Inflammatory macrophage treated with lipopolysaccharide for 4 hours (primary cell): ENCODE data around the gene CHST11.

Source experiments
- DNase-seq: peaks from one replicate; pipeline ENCODE4 v3.0.0-alpha.2; 2020

CHST11 gene

GRCh38 chr12:104747330-104747729 lies 290.6 kb downstream of the CHST11 start:
- DNase-seq, result no peak

- no peak for DNase-seq
Observed at GRCh38 chr12:104747955-104748354, 291.2 kb downstream of the CHST11 start.

- no peak for DNase-seq
Observed at GRCh38 chr12:104748356-104748755, 291.6 kb downstream of the CHST11 start.

- DNase-seq, result peak; percentile 62
Observed at GRCh38 chr12:104748790-104749189, 292.0 kb downstream of the CHST11 start.

- no peak for DNase-seq
Observed at GRCh38 chr12:104749545-104749944, 292.8 kb downstream of the CHST11 start.

GRCh38 chr12:104750061-104750460 lies 293.3 kb downstream of the CHST11 start:
- peak; percentile 91 for DNase-seq

- DNase-seq, result no peak
Observed at GRCh38 chr12:104751120-104751519, 294.4 kb downstream of the CHST11 start.

- no peak for DNase-seq
Observed at GRCh38 chr12:104751594-104751993, 294.8 kb downstream of the CHST11 start.

GRCh38 chr12:104752016-104752415 lies 295.3 kb downstream of the CHST11 start:
- no peak for DNase-seq

- DNase-seq, result peak; percentile 36
Observed at GRCh38 chr12:104752881-104753280, 296.1 kb downstream of the CHST11 start.

GRCh38 chr12:104756901-104757300 lies 300.2 kb downstream of the CHST11 start:
- no peak for DNase-seq

GRCh38 chr12:104758771-104759170 lies 302.0 kb downstream of the CHST11 start:
- DNase-seq, result no peak

- no peak for DNase-seq
Observed at GRCh38 chr12:104761091-104761490, 304.3 kb downstream of the CHST11 start.

GRCh38 chr12:104761611-104762010 lies 304.9 kb downstream of the CHST11 start:
- no peak for DNase-seq

GRCh38 chr12:104763168-104763805 lies 306.5 kb downstream of the CHST11 start:
- peak; percentile 93 for DNase-seq

- no peak for DNase-seq
Observed at GRCh38 chr12:104764225-104765091, 307.7 kb downstream of the CHST11 start.

- no peak for DNase-seq
Observed at GRCh38 chr12:104767261-104767660, 310.5 kb downstream of the CHST11 start.

- no peak for DNase-seq
Observed at GRCh38 chr12:104768033-104768432, 311.3 kb downstream of the CHST11 start.

- DNase-seq, result no peak
Observed at GRCh38 chr12:104769144-104769561, 312.4 kb downstream of the CHST11 start.

GRCh38 chr12:104772336-104772735 lies 315.6 kb downstream of the CHST11 start:
- no peak for DNase-seq

GRCh38 chr12:104775731-104776231 lies 319.0 kb downstream of the CHST11 start:
- no peak for DNase-seq

- DNase-seq, result no peak
Observed at GRCh38 chr12:104779134-104779533, 322.4 kb downstream of the CHST11 start.

GRCh38 chr12:104782296-104782695 lies 325.5 kb downstream of the CHST11 start:
- no peak for DNase-seq

GRCh38 chr12:104784592-104784991 lies 327.8 kb downstream of the CHST11 start:
- no peak for DNase-seq
